Endometrium (tissue), 2 donors: Measurements from ENCODE around the gene RBMY1A1.
"Not testable (repeated sequence)": the region's sequence is repeated elsewhere in the genome, so short reads cannot be mapped to it uniquely, and the experiment has no call there.

Source experiments
- FAIRE-seq: peaks from 2 replicates; lab custom pipeline; 2012; peaks lifted over from hg19 to GRCh38; lab: Jason Lieb, UNC
- donor health status: control.
- donor health status: control.

The RBMY1A1 gene

DNA sequence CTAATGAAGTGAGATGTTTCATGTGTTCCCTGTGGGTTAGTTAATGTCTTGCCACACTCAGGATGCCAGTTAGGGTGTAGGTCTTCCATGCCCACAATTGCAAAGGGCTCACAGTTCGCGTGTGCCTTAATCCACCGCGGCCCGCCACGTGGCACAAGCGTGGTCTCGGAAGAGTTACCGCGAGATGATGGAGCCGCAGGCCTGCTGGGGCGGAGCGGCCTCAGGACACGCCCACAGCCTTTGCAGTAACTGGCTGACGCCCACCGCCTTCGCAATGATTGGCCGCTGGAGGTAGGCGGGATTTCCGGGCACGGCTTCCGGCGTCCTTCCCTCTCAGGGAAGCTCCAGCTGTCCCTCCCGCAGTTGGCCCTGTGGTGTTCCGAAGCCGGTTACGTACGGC is at the start of gene RBMY1A1:
Gene RBMY1A1 (plus strand): TSS at position 301 of the 400 bp plus-strand sequence. CDS start 2,013 bp downstream, outside the sequence.
- FAIRE-seq = not testable (repeated sequence)

DNA sequence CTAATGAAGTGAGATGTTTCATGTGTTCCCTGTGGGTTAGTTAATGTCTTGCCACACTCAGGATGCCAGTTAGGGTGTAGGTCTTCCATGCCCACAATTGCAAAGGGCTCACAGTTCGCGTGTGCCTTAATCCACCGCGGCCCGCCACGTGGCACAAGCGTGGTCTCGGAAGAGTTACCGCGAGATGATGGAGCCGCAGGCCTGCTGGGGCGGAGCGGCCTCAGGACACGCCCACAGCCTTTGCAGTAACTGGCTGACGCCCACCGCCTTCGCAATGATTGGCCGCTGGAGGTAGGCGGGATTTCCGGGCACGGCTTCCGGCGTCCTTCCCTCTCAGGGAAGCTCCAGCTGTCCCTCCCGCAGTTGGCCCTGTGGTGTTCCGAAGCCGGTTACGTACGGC is 23.6 kb upstream of the RBMY1A1 start, which contains the start of gene RBMY1B:
Gene RBMY1B (plus strand): TSS at position 301 of the 400 bp plus-strand sequence. CDS start 2,013 bp downstream, outside the sequence.
- not testable (repeated sequence) for FAIRE-seq

DNA sequence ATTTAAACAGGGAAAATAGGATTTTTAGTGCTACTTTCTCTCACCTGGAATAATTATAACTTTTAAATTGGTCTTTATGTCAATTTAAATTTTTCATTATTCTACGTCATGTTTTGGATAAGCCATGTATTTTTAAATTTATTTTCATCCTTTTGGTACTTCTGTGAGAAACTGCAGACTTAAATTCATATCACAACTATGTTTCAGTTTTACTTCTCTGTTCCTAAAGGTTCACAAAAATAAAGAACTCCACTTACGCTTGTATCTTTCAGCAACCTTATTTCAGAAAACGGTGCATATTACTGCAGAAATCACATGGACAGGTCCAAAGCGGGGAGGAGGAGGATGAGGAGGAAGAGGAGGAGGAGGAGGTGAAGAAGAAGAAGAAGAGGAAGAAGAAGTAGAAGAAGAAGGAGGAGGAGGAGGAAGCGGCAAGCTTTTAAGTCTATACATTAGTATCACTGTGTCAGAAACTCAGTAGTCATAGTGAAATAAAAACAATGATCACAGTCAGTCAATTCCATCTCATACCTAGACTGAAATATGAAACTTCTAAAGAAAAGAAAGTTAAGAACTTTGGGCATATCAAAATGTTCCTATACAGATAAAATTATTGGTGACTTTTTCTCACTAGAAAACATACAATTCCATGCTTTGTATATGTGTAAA is 24.8 kb downstream of the RBMY1A1 start:
- not testable (repeated sequence) for FAIRE-seq

DNA sequence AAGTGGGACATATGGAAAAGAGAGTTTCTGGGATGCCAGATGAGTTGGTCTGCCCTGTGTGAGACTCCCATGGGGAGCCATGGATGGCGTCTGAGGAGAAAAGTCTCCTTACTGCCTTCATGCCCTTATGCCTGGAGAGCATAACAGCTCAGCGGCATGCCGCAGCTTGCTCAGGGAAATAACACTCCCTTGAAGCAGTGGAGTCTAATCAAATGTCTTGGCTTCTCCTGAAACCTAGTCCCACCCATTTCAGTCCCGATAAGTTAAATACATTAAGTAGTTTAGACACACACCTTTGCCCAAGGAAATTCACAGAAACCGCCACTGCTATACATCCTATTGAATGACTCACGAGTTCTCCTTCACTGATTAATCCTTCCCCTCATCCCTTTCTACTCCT is 50.8 kb downstream of the RBMY1A1 start:
- no peak for FAIRE-seq

DNA sequence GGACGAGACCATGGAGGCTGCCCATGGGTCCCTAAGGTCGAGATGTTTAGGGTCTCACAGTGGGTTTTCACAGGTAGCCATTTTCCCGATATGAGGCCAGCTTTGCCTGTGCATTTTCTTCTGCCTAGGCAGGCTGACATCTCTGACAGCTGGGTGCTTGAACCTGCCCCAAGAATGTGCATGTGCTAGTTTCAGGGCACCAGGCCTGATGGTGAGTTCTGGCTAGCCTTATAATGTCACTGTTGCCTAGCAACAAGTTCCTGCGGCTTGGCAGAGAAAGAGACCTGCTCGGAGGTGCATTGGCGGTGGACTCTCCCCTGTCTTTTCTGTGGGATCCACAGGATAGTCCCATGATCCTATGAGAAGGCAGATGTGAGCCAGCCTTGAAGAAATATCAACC is 51.8 kb downstream of the RBMY1A1 start:
- FAIRE-seq = not testable (repeated sequence)

DNA sequence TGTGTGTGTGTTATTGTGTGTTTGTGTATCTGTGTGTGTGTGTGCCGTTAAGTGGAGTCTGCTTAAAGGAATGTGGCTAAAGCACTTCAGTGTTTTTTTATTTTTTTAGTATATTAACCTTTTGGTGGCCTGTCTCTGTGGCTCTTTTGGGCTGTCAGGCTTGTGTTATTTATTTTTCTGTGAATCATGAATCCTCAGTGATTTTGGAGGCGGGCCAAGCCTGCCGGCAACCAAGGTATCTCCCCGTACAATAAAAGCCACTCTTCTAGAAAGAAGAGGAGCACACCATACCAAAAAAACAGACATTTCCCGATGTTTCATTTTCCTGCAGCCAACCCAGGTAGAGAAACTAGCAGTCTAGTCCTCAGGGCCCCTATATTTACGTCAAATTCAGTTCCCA is 57.4 kb downstream of the RBMY1A1 start:
- no peak for FAIRE-seq

DNA sequence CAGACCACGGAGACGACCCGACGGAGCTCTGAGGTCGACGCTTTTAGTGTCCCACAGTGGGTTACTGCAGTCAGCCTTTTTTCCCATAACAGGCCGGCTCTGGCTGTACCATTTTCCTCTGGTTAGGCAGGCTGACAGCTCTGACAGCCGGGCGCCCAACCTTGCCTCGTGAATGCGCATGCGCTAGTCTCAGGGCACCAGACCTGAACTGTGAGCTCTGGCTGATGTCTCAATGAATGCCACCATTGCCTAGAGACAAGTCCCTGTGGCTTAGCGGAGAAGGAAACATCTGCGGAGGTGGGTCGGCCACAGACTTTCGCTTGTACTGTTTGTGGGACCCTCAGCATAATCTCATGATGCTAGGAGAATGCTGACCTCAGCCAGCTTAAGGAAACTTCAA is 61.6 kb downstream of the RBMY1A1 start:
- not testable (repeated sequence) for FAIRE-seq
